IPS-20b (cell line): ENCODE data around the gene CFH.

ENCODE experiments used
- H3K27ac ChIP-seq: one replicate; pipeline ENCODE4 v1.5.1; 2013; ENCODE audit warnings: low read length
- H3K27me3 ChIP-seq: 2 replicates; pipeline ENCODE4 v1.6.1; 2013; ENCODE audit warnings: mild to moderate bottlenecking, low read length, inconsistent platforms; ENCODE audit not compliant: insufficient read depth
- H3K36me3 ChIP-seq: 2 replicates; pipeline ENCODE4 v1.6.1; 2013; ENCODE audit warnings: low read depth, mild to moderate bottlenecking, inconsistent platforms, low read length, moderate library complexity; ENCODE audit not compliant: insufficient read depth
- H3K4me1 ChIP-seq: 2 replicates; pipeline ENCODE4 v1.6.1; 2013; ENCODE audit warnings: mild to moderate bottlenecking, control low read depth, inconsistent platforms, low read length, moderate library complexity; ENCODE audit not compliant: insufficient read depth
- H3K4me3 ChIP-seq: 2 replicates; pipeline ENCODE4 v1.5.1; 2013; ENCODE audit warnings: mild to moderate bottlenecking, low read length, inconsistent platforms
- H3K9ac ChIP-seq: 2 replicates; pipeline ENCODE4 v1.6.1; 2013; ENCODE audit warnings: low read depth, mild to moderate bottlenecking, inconsistent platforms, low read length, moderate library complexity
- H3K9me3 ChIP-seq: 2 replicates; pipeline ENCODE4 v1.6.1; 2013; ENCODE audit warnings: mild to moderate bottlenecking, low read depth, low read length, inconsistent platforms; ENCODE audit not compliant: insufficient read depth

Gene CFH

GRCh38 chr1:196640976-196641375 lies 10.9 kb upstream of the CFH start:
- Histone ChIP-seq H3K4me1 (no peaks in the 10 kb centered on the region), H3K36me3 (no peaks in the 10 kb centered on the region), H3K4me3 (no peak overlapping the region), H3K27me3 (no peaks in the 10 kb centered on the region), H3K9ac (no peak overlapping the region), H3K9me3 (no peaks in the 10 kb centered on the region), H3K27ac (no peak overlapping the region)

GRCh38 chr1:196649990-196650389 lies 1.9 kb upstream of the CFH start:
- Histone ChIP-seq H3K9ac (no peak overlapping the region), H3K4me1 (no peaks in the 10 kb centered on the region), H3K9me3 (no peaks in the 10 kb centered on the region), H3K27me3 (no peaks in the 10 kb centered on the region), H3K27ac (no peak overlapping the region), H3K36me3 (no peaks in the 10 kb centered on the region), H3K4me3 (no peak overlapping the region)

- H3K9me3 ChIP-seq: no peaks in the 10 kb centered on the region
- no peaks in the 10 kb centered on the region for H3K27me3 ChIP-seq
- no peaks in the 10 kb centered on the region for H3K36me3 ChIP-seq
- peaks cover 3% of the 10 kb centered on the region; the same call in 1 of the 2 replicates for H3K4me1 ChIP-seq
- no peak overlapping the region for H3K9ac ChIP-seq
- H3K27ac ChIP-seq: no peak overlapping the region
- no peak overlapping the region for H3K4me3 ChIP-seq
These were observed 1.4 kb upstream of the CFH start for GRCh38 chr1:196650403-196650802.

- Histone ChIP-seq H3K27me3 (no peaks in the 10 kb centered on the region), H3K4me3 (no peak overlapping the region), H3K9ac (no peak overlapping the region), H3K4me1 (peaks cover 4% of the 10 kb centered on the region; the same call in 1 of the 2 replicates), H3K9me3 (no peaks in the 10 kb centered on the region), H3K36me3 (no peaks in the 10 kb centered on the region), H3K27ac (no peak overlapping the region)
These were observed 764 bp upstream of the CFH start for GRCh38 chr1:196651079-196651478.

GRCh38 chr1:196654271-196654670 lies 2.4 kb downstream of the CFH start:
- H3K36me3 ChIP-seq: no peaks in the 10 kb centered on the region
- no peak overlapping the region for H3K4me3 ChIP-seq
- H3K27me3 ChIP-seq: no peaks in the 10 kb centered on the region
- no peak overlapping the region for H3K27ac ChIP-seq
- no peaks in the 10 kb centered on the region for H3K9me3 ChIP-seq
- H3K4me1 ChIP-seq: peaks cover 4% of the 10 kb centered on the region; the same call in 1 of the 2 replicates
- H3K9ac ChIP-seq: no peak overlapping the region

GRCh38 chr1:196655071-196655470 lies 3.2 kb downstream of the CFH start:
- no peaks in the 10 kb centered on the region for H3K36me3 ChIP-seq
- H3K9me3 ChIP-seq: no peaks in the 10 kb centered on the region
- H3K27me3 ChIP-seq: no peaks in the 10 kb centered on the region
- H3K9ac ChIP-seq: no peak overlapping the region
- H3K4me1 ChIP-seq: peaks cover 4% of the 10 kb centered on the region; the same call in 1 of the 2 replicates
- no peak overlapping the region for H3K4me3 ChIP-seq
- no peak overlapping the region for H3K27ac ChIP-seq

- Histone ChIP-seq H3K27me3 (no peaks in the 10 kb centered on the region), H3K4me1 (peaks cover 4% of the 10 kb centered on the region; the same call in 1 of the 2 replicates), H3K4me3 (no peak overlapping the region), H3K9me3 (no peaks in the 10 kb centered on the region), H3K36me3 (no peaks in the 10 kb centered on the region), H3K9ac (no peak overlapping the region), H3K27ac (no peak overlapping the region)
These were observed 3.7 kb downstream of the CFH start for GRCh38 chr1:196655494-196655893.

- H3K27me3 ChIP-seq: no peaks in the 10 kb centered on the region
- H3K4me1 ChIP-seq: peaks cover 4% of the 10 kb centered on the region; the same call in 1 of the 2 replicates
- H3K36me3 ChIP-seq: no peaks in the 10 kb centered on the region
- H3K4me3 ChIP-seq: no peak overlapping the region
- H3K9ac ChIP-seq: no peak overlapping the region
- no peaks in the 10 kb centered on the region for H3K9me3 ChIP-seq
- no peak overlapping the region for H3K27ac ChIP-seq
These were observed 7.6 kb downstream of the CFH start for GRCh38 chr1:196659471-196659870.

GRCh38 chr1:196660272-196660671 lies 8.4 kb downstream of the CFH start:
- no peak overlapping the region for H3K27ac ChIP-seq
- no peaks in the 10 kb centered on the region for H3K36me3 ChIP-seq
- no peaks in the 10 kb centered on the region for H3K27me3 ChIP-seq
- no peak overlapping the region for H3K9ac ChIP-seq
- peaks cover 2% of the 10 kb centered on the region; the same call in 1 of the 2 replicates for H3K4me1 ChIP-seq
- no peaks in the 10 kb centered on the region for H3K9me3 ChIP-seq
- H3K4me3 ChIP-seq: no peak overlapping the region

GRCh38 chr1:196660852-196661251 lies 9.0 kb downstream of the CFH start:
- H3K36me3 ChIP-seq: no peaks in the 10 kb centered on the region
- no peaks in the 10 kb centered on the region for H3K9me3 ChIP-seq
- H3K27me3 ChIP-seq: no peaks in the 10 kb centered on the region
- H3K4me1 ChIP-seq: no peaks in the 10 kb centered on the region
- H3K27ac ChIP-seq: no peak overlapping the region
- H3K9ac ChIP-seq: no peak overlapping the region
- no peak overlapping the region for H3K4me3 ChIP-seq

- Histone ChIP-seq H3K9ac (no peak overlapping the region), H3K4me3 (no peak overlapping the region), H3K36me3 (no peaks in the 10 kb centered on the region), H3K9me3 (no peaks in the 10 kb centered on the region), H3K4me1 (no peaks in the 10 kb centered on the region), H3K27ac (no peak overlapping the region), H3K27me3 (no peaks in the 10 kb centered on the region)
These were observed 9.5 kb downstream of the CFH start for GRCh38 chr1:196661345-196661744.

GRCh38 chr1:196667131-196667530 lies 15.3 kb downstream of the CFH start:
- H3K9ac ChIP-seq: no peak overlapping the region
- H3K27me3 ChIP-seq: no peaks in the 10 kb centered on the region
- H3K4me1 ChIP-seq: no peaks in the 10 kb centered on the region
- no peak overlapping the region for H3K27ac ChIP-seq
- no peaks in the 10 kb centered on the region for H3K36me3 ChIP-seq
- H3K9me3 ChIP-seq: peaks cover 11% of the 10 kb centered on the region
- no peak overlapping the region for H3K4me3 ChIP-seq

GRCh38 chr1:196669051-196669450 lies 17.2 kb downstream of the CFH start:
- Histone ChIP-seq H3K9me3 (peaks cover 11% of the 10 kb centered on the region), H3K4me1 (no peaks in the 10 kb centered on the region), H3K36me3 (no peaks in the 10 kb centered on the region), H3K27ac (no peak overlapping the region), H3K27me3 (no peaks in the 10 kb centered on the region), H3K9ac (no peak overlapping the region), H3K4me3 (no peak overlapping the region)
